ENCODE results near the gene PTPRN2.

GRCh38 chr7:158472596-158472995 lies 115.0 kb downstream of the PTPRN2 start:
- TF ChIP-seq GATA2 (IDR thresholded peaks at IDR 0.05; ENCODE audit: low read depth, low read length), result no peak
- TF ChIP-seq GATA3 (IDR thresholded peaks at IDR 0.05; ENCODE audit: low read depth, low read length), result no peak

Data from SH-SY5Y (cell line).